ENCODE results near the gene DCC. TPM values are rescaled to one million over a fixed set of nuclear protein-coding genes. Genes with fewer than 3 reads are reported as not detected.

Gene DCC
- total and polyA plus RNA-seq, 4 donors, result 0.16 to 5.3 (median 2.5) TPM

DNA sequence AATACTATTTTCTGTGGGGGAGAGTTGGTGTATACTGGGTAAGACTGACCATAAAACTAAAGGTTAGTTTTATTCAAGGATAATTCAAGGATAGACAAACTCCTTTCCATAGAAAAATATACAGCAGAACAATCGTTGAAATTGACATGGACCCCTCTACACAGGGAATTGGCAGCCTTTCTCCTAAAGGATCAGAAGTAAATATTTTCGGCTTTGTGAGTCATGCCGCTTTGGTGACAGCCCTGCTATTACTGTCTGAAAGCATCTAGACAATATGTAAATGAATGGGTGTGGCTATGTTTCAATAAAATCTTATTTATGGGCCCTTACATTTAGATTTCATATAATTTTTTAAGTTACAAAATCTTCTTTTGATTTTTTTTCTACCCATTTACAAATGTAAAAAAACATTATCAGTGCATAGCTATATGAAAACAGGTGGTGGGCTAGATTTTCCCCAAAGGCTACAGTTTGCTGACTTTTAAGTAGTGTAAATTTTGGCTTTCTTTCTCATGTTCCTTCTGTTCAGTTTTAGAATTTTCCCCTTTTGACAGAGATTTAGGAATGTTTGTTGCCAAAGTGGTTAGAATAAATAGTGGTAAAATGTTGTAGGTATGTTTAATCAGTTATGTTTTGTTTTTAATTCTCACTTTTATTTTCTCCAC is 270.6 kb downstream of the DCC start:
- 87 to 94% methylated on average over 3 of the region's 3 CpGs for WGBS, 2 donors
- TF ChIP-seq, protein P1, sequence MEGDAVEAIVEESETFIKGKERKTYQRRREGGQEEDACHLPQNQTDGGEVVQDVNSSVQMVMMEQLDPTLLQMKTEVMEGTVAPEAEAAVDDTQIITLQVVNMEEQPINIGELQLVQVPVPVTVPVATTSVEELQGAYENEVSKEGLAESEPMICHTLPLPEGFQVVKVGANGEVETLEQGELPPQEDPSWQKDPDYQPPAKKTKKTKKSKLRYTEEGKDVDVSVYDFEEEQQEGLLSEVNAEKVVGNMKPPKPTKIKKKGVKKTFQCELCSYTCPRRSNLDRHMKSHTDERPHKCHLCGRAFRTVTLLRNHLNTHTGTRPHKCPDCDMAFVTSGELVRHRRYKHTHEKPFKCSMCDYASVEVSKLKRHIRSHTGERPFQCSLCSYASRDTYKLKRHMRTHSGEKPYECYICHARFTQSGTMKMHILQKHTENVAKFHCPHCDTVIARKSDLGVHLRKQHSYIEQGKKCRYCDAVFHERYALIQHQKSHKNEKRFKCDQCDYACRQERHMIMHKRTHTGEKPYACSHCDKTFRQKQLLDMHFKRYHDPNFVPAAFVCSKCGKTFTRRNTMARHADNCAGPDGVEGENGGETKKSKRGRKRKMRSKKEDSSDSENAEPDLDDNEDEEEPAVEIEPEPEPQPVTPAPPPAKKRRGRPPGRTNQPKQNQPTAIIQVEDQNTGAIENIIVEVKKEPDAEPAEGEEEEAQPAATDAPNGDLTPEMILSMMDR (IDR thresholded peaks at IDR 0.05; ENCODE audit: control extremely low read depth, extremely low read depth), result no peak
- Histone ChIP-seq H3K27ac (ENCODE audit: low read depth in 1 of 2, low read length in 1 of 2) (no peak overlapping the region), H3K9ac (ENCODE audit: insufficient read depth in 1 of 2, low read length in 2 of 2) (no peak overlapping the region), H3K4me3 (no peak overlapping the region), H3K9me3 (ENCODE audit: control insufficient read depth in 4 of 4, insufficient read depth in 3 of 4, low read length in 3 of 4) (no peaks in the 10 kb centered on the region), H3K36me3 (ENCODE audit: control insufficient read depth in 4 of 4, insufficient read depth in 4 of 4, low read length in 4 of 4) (no peaks in the 10 kb centered on the region), H3K4me1 (ENCODE audit: control insufficient read depth in 5 of 5, insufficient read depth in 5 of 5, low read length in 5 of 5) (no peaks in the 10 kb centered on the region), H3K27me3 (ENCODE audit: control insufficient read depth in 3 of 3, insufficient read depth in 3 of 3, low read length in 2 of 3) (peaks cover 0 to 2% (median 0%) of the 10 kb centered on the region in 3 donors)
- no peak for ATAC-seq (ENCODE audit: insufficient read depth, low FRiP score)
- no peak for DNase-seq

GRCh38 chr18:52612406-52612805 is 272.4 kb downstream of the DCC start:
- TF ChIP-seq, protein P1 (IDR thresholded peaks at IDR 0.05; ENCODE audit: control extremely low read depth, extremely low read depth), result no peak
- DNase-seq, result no peak
- Histone ChIP-seq H3K4me1 (ENCODE audit: control insufficient read depth in 5 of 5, insufficient read depth in 5 of 5, low read length in 5 of 5) (no peaks in the 10 kb centered on the region), H3K9me3 (ENCODE audit: control insufficient read depth in 4 of 4, insufficient read depth in 3 of 4, low read length in 3 of 4) (no peaks in the 10 kb centered on the region), H3K36me3 (ENCODE audit: control insufficient read depth in 4 of 4, insufficient read depth in 4 of 4, low read length in 4 of 4) (no peaks in the 10 kb centered on the region), H3K27me3 (ENCODE audit: control insufficient read depth in 3 of 3, insufficient read depth in 3 of 3, low read length in 2 of 3) (peaks cover 0 to 2% (median 0%) of the 10 kb centered on the region in 3 donors), H3K9ac (ENCODE audit: insufficient read depth in 1 of 2, low read length in 2 of 2) (no peak overlapping the region), H3K4me3 (no peak overlapping the region), H3K27ac (ENCODE audit: low read depth in 1 of 2, low read length in 1 of 2) (no peak overlapping the region)
- ATAC-seq (ENCODE audit: insufficient read depth, low FRiP score), result no peak

GRCh38 chr18:52615321-52615720 is 275.3 kb downstream of the DCC start:
- Histone ChIP-seq H3K27ac (ENCODE audit: low read depth in 1 of 2, low read length in 1 of 2) (no peak overlapping the region), H3K4me3 (no peak overlapping the region), H3K36me3 (ENCODE audit: control insufficient read depth in 4 of 4, insufficient read depth in 4 of 4, low read length in 4 of 4) (no peaks in the 10 kb centered on the region), H3K27me3 (ENCODE audit: control insufficient read depth in 3 of 3, insufficient read depth in 3 of 3, low read length in 2 of 3) (no peaks in the 10 kb centered on the region), H3K9ac (ENCODE audit: insufficient read depth in 1 of 2, low read length in 2 of 2) (no peak overlapping the region), H3K4me1 (ENCODE audit: control insufficient read depth in 5 of 5, insufficient read depth in 5 of 5, low read length in 5 of 5) (no peaks in the 10 kb centered on the region), H3K9me3 (ENCODE audit: control insufficient read depth in 4 of 4, insufficient read depth in 3 of 4, low read length in 3 of 4) (no peaks in the 10 kb centered on the region)
- TF ChIP-seq, protein P1 (IDR thresholded peaks at IDR 0.05; ENCODE audit: control extremely low read depth, extremely low read depth), result no peak
- DNase-seq (no peak), ATAC-seq (ENCODE audit: insufficient read depth, low FRiP score) (no peak)
- 64 to 66% methylated on average over 2 of the region's 2 CpGs for WGBS, 2 donors

DNA sequence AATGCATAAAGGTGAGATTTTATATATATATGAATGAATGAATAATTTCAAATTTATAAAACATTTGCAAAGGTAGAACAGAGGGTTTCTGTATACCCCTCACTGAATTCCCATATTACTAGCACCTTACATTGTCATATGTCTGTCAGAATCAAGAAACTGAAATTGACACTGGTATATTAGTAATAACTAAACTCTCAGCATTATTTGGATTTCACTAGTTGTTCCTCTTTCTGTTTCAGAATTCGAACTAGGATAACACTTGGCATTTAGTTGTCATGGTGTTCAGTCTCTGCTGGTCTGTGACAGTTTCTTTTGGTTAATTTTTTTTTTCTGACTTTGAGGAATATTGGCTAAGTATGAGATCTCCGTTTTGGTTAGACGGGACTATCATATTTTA is 275.9 kb downstream of the DCC start:
- Histone ChIP-seq H3K4me3 (no peak overlapping the region), H3K27ac (ENCODE audit: low read depth in 1 of 2, low read length in 1 of 2) (no peak overlapping the region), H3K27me3 (ENCODE audit: control insufficient read depth in 3 of 3, insufficient read depth in 3 of 3, low read length in 2 of 3) (no peaks in the 10 kb centered on the region), H3K9ac (ENCODE audit: insufficient read depth in 1 of 2, low read length in 2 of 2) (no peak overlapping the region), H3K36me3 (ENCODE audit: control insufficient read depth in 4 of 4, insufficient read depth in 4 of 4, low read length in 4 of 4) (no peaks in the 10 kb centered on the region), H3K4me1 (ENCODE audit: control insufficient read depth in 5 of 5, insufficient read depth in 5 of 5, low read length in 5 of 5) (no peaks in the 10 kb centered on the region), H3K9me3 (ENCODE audit: control insufficient read depth in 4 of 4, insufficient read depth in 3 of 4, low read length in 3 of 4) (no peaks in the 10 kb centered on the region)
- TF ChIP-seq, protein P1 (IDR thresholded peaks at IDR 0.05; ENCODE audit: control extremely low read depth, extremely low read depth), result no peak
- ATAC-seq (ENCODE audit: insufficient read depth, low FRiP score) (no peak), DNase-seq (no peak)
- WGBS, 2 donors, result 80 to 82% methylated on average over 3 of the region's 3 CpGs

Measured in lung (tissue), 12 donors.